Esophagus muscularis mucosa (tissue), 4 donors: Measurements from ENCODE around the gene CA12. TPM values are rescaled to one million over a fixed set of nuclear protein-coding genes. Genes with fewer than 3 reads are reported as not detected.

Source experiments
- DNase-seq: peaks from one replicate; pipeline ENCODE4 v3.0.0-alpha.2; 2017; ENCODE audit errors: extremely low spot score
- H3K27ac ChIP-seq, 4 donors: fragments of 200-600 bp; sonication (generic); replicated peaks in 1 of 4; 1 replicate in 3 of 4; 2 replicates in 1 of 4; pipeline ENCODE4 v1.5.1; 2016 to 2019; ENCODE audit warnings: mild to moderate bottlenecking in 1 of 4
- H3K27me3 ChIP-seq, 4 donors: fragments of 200-600 bp; sonication (generic); one replicate each; pipeline versions ENCODE4 v1.5.1 to v1.6.0; 2016 to 2019
- H3K36me3 ChIP-seq, 4 donors: fragments of 200-600 bp; sonication (generic); one replicate each; pipeline ENCODE4 v1.5.1; 2016 to 2019
- H3K4me1 ChIP-seq, 4 donors: fragments of 200-600 bp; sonication (generic); one replicate each; pipeline ENCODE4 v1.5.1; 2016 to 2019
- H3K4me3 ChIP-seq, 4 donors: fragments of 200-600 bp; sonication (generic); 1 replicate in 2 of 4; 2 replicates in 2 of 4; pipeline ENCODE4 v1.5.1; 2016 to 2019; ENCODE audit warnings: mild to moderate bottlenecking in 4 of 4, moderate library complexity in 1 of 4
- H3K9me3 ChIP-seq, 4 donors: fragments of 200-600 bp; sonication (generic); 1 replicate in 3 of 4; 2 replicates in 1 of 4; pipeline ENCODE4 v1.5.1; 2016 to 2019
- CTCF ChIP-seq, 3 experiments: fragments of 200-600 bp in 2 of 3; fragments of 450-650 bp in 1 of 3; sonication (generic) in 2 of 3; IDR thresholded peaks; one replicate each; pipeline ENCODE4 v1.5.1; 2017 to 2019; ENCODE audit warnings: antibody characterized with exemption in 3 of 3, mild to moderate bottlenecking in 2 of 3, moderate library complexity in 1 of 3
- EP300 ChIP-seq: sonication (generic); formaldehyde crosslinking; IDR thresholded peaks from one replicate; pipeline ENCODE4 v1.6.1; 2017; ENCODE audit warnings: antibody characterized with exemption
- POLR2A ChIP-seq: fragments of 450-650 bp; IDR thresholded peaks from one replicate; pipeline ENCODE4 v1.6.1; 2017; ENCODE audit warnings: antibody characterized with exemption, moderate library complexity, mild to moderate bottlenecking, low read depth
- POLR2AphosphoS5 ChIP-seq, 2 donors: sonication (generic); formaldehyde crosslinking; IDR thresholded peaks; one replicate each; pipeline ENCODE4 v1.6.1; 2017; ENCODE audit warnings: antibody characterized with exemption in 2 of 2
- whole genome bisulfite sequencing: methylation state at CpG from one replicate; pipeline ENCODE4 v1.1.5; 2018; 5-methylcytosine and 5-hydroxymethylcytosine counted together
- intact Hi-C: fragments of 100-400 bp; cut with DNase I; formaldehyde crosslinking; loops from one replicate; pipeline ENCODE4 v1.15.1; 2023
- total RNA-seq, 4 donors: library from RNA; depleted of rRNA; stranded (reverse); fragments of >200 nt; gene quantifications; one replicate each; pipeline versions ENCODE4 v1.1.0 to v1.2.1, GENCODE V29; 2016

CA12 gene
- total RNA-seq, 4 donors from 2014 or later = 2.3 to 14.5 (median 6.0) TPM

GRCh38 chr15:63292771-63293170 is 88.9 kb downstream of the CA12 start:
- H3K4me1 ChIP-seq = peaks cover 9 to 13% (median 10%) of the 10 kb centered on the region in 4 donors
- no peak overlapping the region for H3K4me3 ChIP-seq
- H3K27me3 ChIP-seq = no peaks in the 10 kb centered on the region
- no peaks in the 10 kb centered on the region for H3K9me3 ChIP-seq
- DNase-seq = no peak
- 95% methylated on average over 5 of the region's 5 CpGs for WGBS
- H3K27ac ChIP-seq = no peak overlapping the region
- H3K36me3 ChIP-seq = peaks cover 0 to 45% (median 11%) of the 10 kb centered on the region in 4 donors
- intact Hi-C loops = no loop called here
- TF ChIP-seq POLR2A = no peak

- Histone ChIP-seq H3K4me1 (peaks cover 9 to 13% (median 10%) of the 10 kb centered on the region in 4 donors), H3K27ac (no peak overlapping the region), H3K27me3 (no peaks in the 10 kb centered on the region), H3K9me3 (no peaks in the 10 kb centered on the region), H3K36me3 (peaks cover 1 to 46% (median 13%) of the 10 kb centered on the region in 4 donors), H3K4me3 (no peak overlapping the region)
- intact Hi-C loops = no loop called here
- WGBS = 95% methylated on average over 3 of the region's 3 CpGs
- no peak for DNase-seq
- TF ChIP-seq POLR2AphosphoS5 (IDR thresholded peaks at IDR 0.05) (no peak), CTCF (IDR thresholded peaks at IDR 0.05) (no peak), EP300 (no peak), POLR2A (no peak)
Observed at GRCh38 chr15:63292241-63292640, 89.4 kb downstream of the CA12 start.

- H3K4me1 ChIP-seq = peaks cover 9 to 13% (median 10%) of the 10 kb centered on the region in 4 donors
- peaks cover 5 to 53% (median 17%) of the 10 kb centered on the region in 4 donors for H3K36me3 ChIP-seq
- no peak for TF ChIP-seq CTCF (IDR thresholded peaks at IDR 0.05)
- no peak for TF ChIP-seq EP300
- no peaks in the 10 kb centered on the region for H3K9me3 ChIP-seq
- intact Hi-C loops = no loop called here
- H3K27me3 ChIP-seq = no peaks in the 10 kb centered on the region
- DNase-seq = no peak
- no peak overlapping the region for H3K4me3 ChIP-seq
- H3K27ac ChIP-seq = peak overlapping the region in 1 of 4 donors; percentile 7
Observed at GRCh38 chr15:63291507-63291906, 90.1 kb downstream of the CA12 start.

- intact Hi-C loops = loop anchor here (10.0 kb wide), 1 partner anchor 316 kb away; no protein-coding TSS in a partner anchor
- no peak overlapping the region for H3K4me3 ChIP-seq
- H3K27ac ChIP-seq = no peak overlapping the region
- TF ChIP-seq EP300 (no peak), CTCF (IDR thresholded peaks at IDR 0.05) (peak; percentile 62 to 79 (median 73)), POLR2A (no peak)
- H3K9me3 ChIP-seq = no peaks in the 10 kb centered on the region
- peaks cover 9 to 64% (median 26%) of the 10 kb centered on the region in 4 donors for H3K36me3 ChIP-seq
- WGBS = 3% methylated on average over 4 of the region's 4 CpGs
- no peak for DNase-seq
- peaks cover 9 to 13% (median 10%) of the 10 kb centered on the region in 4 donors for H3K4me1 ChIP-seq
- no peaks in the 10 kb centered on the region for H3K27me3 ChIP-seq
Observed at GRCh38 chr15:63288778-63289378, 92.8 kb downstream of the CA12 start.

- WGBS = 76% methylated on average over 1 of the region's 1 CpG
Observed at GRCh38 chr15:63288342-63288741, 93.3 kb downstream of the CA12 start.

More at GRCh38 chr15:63288342-63288741, 93.3 kb downstream of the CA12 start:
- Histone ChIP-seq H3K4me3 (no peak overlapping the region), H3K4me1 (peaks cover 9 to 13% (median 10%) of the 10 kb centered on the region in 4 donors), H3K27ac (no peak overlapping the region), H3K27me3 (no peaks in the 10 kb centered on the region), H3K36me3 (peaks cover 9 to 62% (median 26%) of the 10 kb centered on the region in 4 donors), H3K9me3 (no peaks in the 10 kb centered on the region)
- TF ChIP-seq CTCF (IDR thresholded peaks at IDR 0.05) = no peak
- no peak for TF ChIP-seq POLR2A
- no peak for TF ChIP-seq POLR2AphosphoS5 (IDR thresholded peaks at IDR 0.05)
- no peak for TF ChIP-seq EP300
- intact Hi-C loops = loop anchor here (10.0 kb wide), 1 partner anchor 316 kb away; no protein-coding TSS in a partner anchor
- no peak for DNase-seq
